Mesenchymal stem cell (in vitro differentiated cells and primary cell): ENCODE measurements around the gene NCBP2L.

Experiments used
- DNase-seq: peaks from one replicate; pipeline ENCODE4 v3.0.0-alpha.2; 2013
- H2AFZ ChIP-seq: one replicate; pipeline ENCODE4 v1.6.1; 2013; ENCODE audit warnings: low read depth, mild to moderate bottlenecking, control low read depth, inconsistent platforms, low read length, moderate library complexity
- H2AK5ac ChIP-seq: 2 replicates; pipeline ENCODE4 v1.6.1; 2013; ENCODE audit warnings: low read length, moderate library complexity, mild to moderate bottlenecking, inconsistent platforms; ENCODE audit not compliant: severe bottlenecking
- H2BK120ac ChIP-seq: one replicate; pipeline ENCODE4 v1.6.1; 2013; ENCODE audit warnings: low read depth, mild to moderate bottlenecking, inconsistent platforms, low read length, moderate library complexity
- H2BK12ac ChIP-seq, 2 experiments: one replicate each; pipeline ENCODE4 v1.6.1; 2013; ENCODE audit warnings: inconsistent platforms in 2 of 2, low read length in 2 of 2, mild to moderate bottlenecking in 2 of 2, moderate library complexity in 2 of 2, control low read depth in 1 of 2
- H2BK15ac ChIP-seq: one replicate; pipeline ENCODE4 v1.6.1; 2013; ENCODE audit warnings: mild to moderate bottlenecking, low read depth, inconsistent platforms; ENCODE audit not compliant: poor library complexity, severe bottlenecking
- H2BK5ac ChIP-seq: 2 replicates; pipeline ENCODE4 v1.6.1; 2013; ENCODE audit warnings: low read depth, mild to moderate bottlenecking, low read length, control low read depth, inconsistent platforms; ENCODE audit not compliant: poor library complexity, severe bottlenecking
- H3K14ac ChIP-seq, 2 experiments: one replicate each; pipeline ENCODE4 v1.6.1; 2013; ENCODE audit warnings: inconsistent platforms in 2 of 2, low read length in 2 of 2, control low read depth in 1 of 2, mild to moderate bottlenecking in 1 of 2, moderate library complexity in 1 of 2
- H3K18ac ChIP-seq, 2 experiments: one replicate each; pipeline ENCODE4 v1.6.1; 2013; ENCODE audit warnings: inconsistent platforms in 2 of 2, low read length in 2 of 2, control low read depth in 1 of 2, low read depth in 1 of 2, mild to moderate bottlenecking in 1 of 2
- H3K23ac ChIP-seq, 2 experiments: one replicate each; pipeline ENCODE4 v1.6.1; 2013; ENCODE audit warnings: inconsistent platforms in 2 of 2, low read length in 2 of 2, mild to moderate bottlenecking in 2 of 2, moderate library complexity in 2 of 2, control low read depth in 1 of 2
- H3K27ac ChIP-seq: 2 replicates; pipeline ENCODE4 v1.5.1; 2013; ENCODE audit warnings: mild to moderate bottlenecking, moderate library complexity, low read length, control low read depth, inconsistent platforms; ENCODE audit not compliant: poor library complexity, severe bottlenecking
- H3K27me3 ChIP-seq, 2 experiments: 2 replicates each; pipeline versions ENCODE4 v1.6.1 to v1.7.0; 2013; ENCODE audit warnings: low read length in 2 of 2, mild to moderate bottlenecking in 2 of 2, moderate library complexity in 2 of 2, control low read depth in 1 of 2, inconsistent platforms in 1 of 2; ENCODE audit not compliant: control insufficient read depth in 1 of 2, insufficient read depth in 1 of 2
- H3K36me3 ChIP-seq, 2 experiments: 2 replicates each; pipeline versions ENCODE4 v1.6.1 to v1.7.0; 2013; ENCODE audit warnings: low read length in 2 of 2, control low read depth in 1 of 2, inconsistent platforms in 1 of 2, low read depth in 1 of 2, mild to moderate bottlenecking in 1 of 2; ENCODE audit not compliant: insufficient read depth in 2 of 2, control insufficient read depth in 1 of 2
- H3K4ac ChIP-seq, 2 experiments: one replicate each; pipeline ENCODE4 v1.6.1; 2013; ENCODE audit warnings: inconsistent platforms in 2 of 2, low read length in 2 of 2, mild to moderate bottlenecking in 2 of 2, moderate library complexity in 2 of 2, control low read depth in 1 of 2, low read depth in 1 of 2
- H3K4me1 ChIP-seq: 2 replicates; pipeline ENCODE4 v1.6.1; 2013; ENCODE audit warnings: low read depth, low read length, control low read depth; ENCODE audit not compliant: control insufficient read depth, insufficient read depth
- H3K4me2 ChIP-seq: 2 replicates; pipeline ENCODE4 v1.6.1; 2013; ENCODE audit warnings: low read length, mild to moderate bottlenecking, inconsistent platforms; ENCODE audit not compliant: poor library complexity, severe bottlenecking
- H3K4me3 ChIP-seq, 2 experiments: 2 replicates each; pipeline versions ENCODE4 v1.5.1 to v1.7.0; 2013; ENCODE audit warnings: low read length in 2 of 2, mild to moderate bottlenecking in 2 of 2, control low read depth in 1 of 2, low read depth in 1 of 2; ENCODE audit not compliant: insufficient read depth in 1 of 2
- H3K79me1 ChIP-seq: replicated peaks from 2 replicates; pipeline ENCODE4 v1.6.1; 2013; ENCODE audit warnings: mild to moderate bottlenecking, control low read depth, low read length, inconsistent platforms; ENCODE audit not compliant: poor library complexity, severe bottlenecking
- H3K9ac ChIP-seq: 2 replicates; pipeline ENCODE4 v1.7.0; 2013; ENCODE audit warnings: mild to moderate bottlenecking, low read length, moderate library complexity
- H3K9me3 ChIP-seq: 2 replicates; pipeline ENCODE4 v1.7.0; 2013; ENCODE audit warnings: mild to moderate bottlenecking, low read length; ENCODE audit not compliant: control insufficient read depth
- H4K8ac ChIP-seq: one replicate; pipeline ENCODE4 v1.6.1; 2013; ENCODE audit warnings: inconsistent platforms, mild to moderate bottlenecking, low read length, moderate library complexity
- H4K91ac ChIP-seq: one replicate; pipeline ENCODE4 v1.6.1; 2013; ENCODE audit warnings: mild to moderate bottlenecking, low read length, inconsistent platforms
- WGBS: methylation state at CpG from one replicate; pipeline ENCODE4 v1.1.7; 2013; ENCODE audit warnings: mixed read lengths; 5-methylcytosine and 5-hydroxymethylcytosine counted together

Gene NCBP2L

DNA sequence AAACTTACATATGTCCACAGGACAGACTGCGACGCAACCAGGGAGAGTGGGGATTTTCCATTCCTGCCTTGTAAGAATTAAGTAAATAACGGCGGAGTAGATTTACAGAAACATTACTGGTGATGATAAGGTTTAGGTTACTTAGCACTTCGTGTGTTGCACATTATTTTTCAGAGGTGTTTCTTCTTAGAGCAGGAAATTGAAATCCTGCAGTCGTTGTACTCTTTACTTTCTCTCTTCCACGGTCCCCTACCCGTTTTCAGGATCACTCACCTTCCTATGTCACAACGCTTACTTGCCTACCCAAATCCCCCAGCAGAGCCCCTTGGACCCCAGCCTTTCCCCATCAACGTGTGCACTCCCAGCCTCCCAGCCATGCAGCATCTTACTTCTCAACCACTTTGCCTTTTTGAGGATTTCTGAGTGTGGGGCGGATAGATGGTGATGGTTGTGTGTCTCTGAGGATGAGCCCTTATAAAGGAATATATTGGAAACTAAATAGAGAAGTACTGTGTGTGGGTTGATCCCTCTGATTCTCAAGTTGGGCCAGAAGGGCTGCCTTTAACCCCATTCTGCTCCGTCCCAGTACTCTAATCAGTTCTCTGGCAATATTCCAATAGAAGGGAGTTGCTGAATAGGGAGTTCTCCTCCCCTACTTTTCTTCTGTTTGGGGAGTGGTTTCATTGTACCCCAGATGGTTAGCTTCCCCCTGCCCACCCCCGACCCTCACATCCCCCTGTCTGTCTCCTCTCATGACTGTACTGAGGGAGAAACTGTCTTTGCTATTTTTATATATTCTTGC, 49.7 kb downstream of the NCBP2L start:
- Histone ChIP-seq H4K8ac (no peak overlapping the region), H3K79me1 (peaks cover 3% of the 10 kb centered on the region), H2BK15ac (no peak overlapping the region), H3K4me2 (peak overlapping the region; percentile 68), H2BK5ac (no peak overlapping the region), H4K91ac (no peak overlapping the region), H3K14ac (no peak overlapping the region), H3K9me3 (no peaks in the 10 kb centered on the region), H3K18ac (no peak overlapping the region), H2AFZ (no peak overlapping the region), H3K27me3 (peaks cover 0 to 18% of the 10 kb centered on the region in 2 experiments), H3K36me3 (no peaks in the 10 kb centered on the region), H3K23ac (no peak overlapping the region), H2BK120ac (no peak overlapping the region), H3K9ac (peak overlapping the region; percentile 83), H3K4me1 (no peaks in the 10 kb centered on the region), H2AK5ac (no peak overlapping the region), H3K4ac (no peak overlapping the region), H2BK12ac (no peak overlapping the region), H3K27ac (peak overlapping the region; percentile 54), H3K4me3 (peak overlapping the region in 1 of 2 experiments; percentile 58)
- DNase-seq = peak; percentile 6
- 15% methylated on average over 7 of the region's 13 CpGs for WGBS

- Histone ChIP-seq H2AFZ (no peak overlapping the region), H4K91ac (no peak overlapping the region), H2BK5ac (no peak overlapping the region), H3K27ac (no peak overlapping the region), H3K9me3 (no peaks in the 10 kb centered on the region), H3K14ac (no peak overlapping the region), H4K8ac (no peak overlapping the region), H2BK15ac (no peak overlapping the region), H3K79me1 (peaks cover 3% of the 10 kb centered on the region), H3K23ac (no peak overlapping the region), H3K9ac (peak overlapping the region; percentile 83), H2AK5ac (no peak overlapping the region), H3K4me1 (no peaks in the 10 kb centered on the region), H2BK12ac (no peak overlapping the region), H3K4me2 (no peak overlapping the region), H3K27me3 (peaks cover 0 to 18% of the 10 kb centered on the region in 2 experiments), H3K18ac (no peak overlapping the region), H3K4me3 (no peak overlapping the region), H2BK120ac (no peak overlapping the region), H3K36me3 (no peaks in the 10 kb centered on the region), H3K4ac (no peak overlapping the region)
- whole genome bisulfite sequencing = 52% methylated on average over 3 of the region's 4 CpGs
- DNase-seq = peak; percentile 8
Measured at GRCh38 chrX:107827852-107828251, 50.3 kb downstream of the NCBP2L start.

GRCh38 chrX:107829878-107830277, 52.3 kb downstream of the NCBP2L start:
- H3K4ac ChIP-seq = no peak overlapping the region
- peaks cover 0 to 18% of the 10 kb centered on the region in 2 experiments for H3K27me3 ChIP-seq
- H3K14ac ChIP-seq = no peak overlapping the region
- H3K4me2 ChIP-seq = no peak overlapping the region
- no peaks in the 10 kb centered on the region for H3K9me3 ChIP-seq
- no peak overlapping the region for H2AFZ ChIP-seq
- DNase-seq = no peak
- no peak overlapping the region for H3K18ac ChIP-seq
- no peak overlapping the region for H2BK15ac ChIP-seq
- H4K8ac ChIP-seq = no peak overlapping the region
- H2BK12ac ChIP-seq = no peak overlapping the region
- H4K91ac ChIP-seq = no peak overlapping the region
- WGBS = 44% methylated on average over 1 of the region's 1 CpG
- no peak overlapping the region for H2BK120ac ChIP-seq
- H3K4me1 ChIP-seq = no peaks in the 10 kb centered on the region
- H3K23ac ChIP-seq = no peak overlapping the region
- H3K36me3 ChIP-seq = no peaks in the 10 kb centered on the region
- no peak overlapping the region for H3K27ac ChIP-seq
- H3K4me3 ChIP-seq = no peak overlapping the region
- no peak overlapping the region for H2AK5ac ChIP-seq
- H3K79me1 ChIP-seq = peaks cover 3% of the 10 kb centered on the region
- no peak overlapping the region for H3K9ac ChIP-seq
- no peak overlapping the region for H2BK5ac ChIP-seq

DNA sequence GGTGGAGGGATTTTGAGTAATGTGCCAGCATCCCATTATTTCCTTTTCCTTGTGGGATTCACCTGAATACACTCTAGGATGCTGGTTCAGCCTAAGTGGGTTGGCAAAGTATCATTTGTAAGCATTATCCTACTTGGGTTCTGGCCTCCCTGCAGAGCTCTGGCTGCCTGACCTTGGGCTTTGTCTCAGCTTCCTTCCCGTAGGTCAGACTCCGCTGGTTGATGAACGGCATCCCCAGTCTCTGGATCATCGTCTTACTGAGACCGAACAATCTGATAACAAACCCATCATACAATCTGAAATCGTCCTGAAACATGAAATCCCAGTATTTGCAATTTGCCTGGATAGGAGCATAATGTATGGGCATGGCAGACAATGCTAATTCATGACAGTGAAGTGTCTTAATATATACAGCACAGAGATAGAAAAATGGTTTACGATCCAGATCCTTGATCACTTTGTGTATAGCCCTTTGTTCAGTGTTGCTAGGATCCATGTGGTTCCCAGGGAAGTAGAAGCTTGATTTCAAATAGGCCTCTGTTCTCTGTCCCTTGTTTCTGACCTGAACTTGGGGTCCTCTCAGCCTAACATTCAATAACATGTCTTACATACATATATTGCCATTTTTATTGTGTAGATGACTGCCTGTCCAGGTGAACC, 53.7 kb downstream of the NCBP2L start:
- Histone ChIP-seq H4K91ac (no peak overlapping the region), H4K8ac (no peak overlapping the region), H3K14ac (no peak overlapping the region), H3K9me3 (no peaks in the 10 kb centered on the region), H3K18ac (no peak overlapping the region), H2BK15ac (no peak overlapping the region), H3K4me2 (no peak overlapping the region), H2BK12ac (no peak overlapping the region), H2AFZ (no peak overlapping the region), H3K79me1 (peaks cover 3% of the 10 kb centered on the region), H2AK5ac (no peak overlapping the region), H3K4ac (no peak overlapping the region), H3K27ac (no peak overlapping the region), H2BK120ac (no peak overlapping the region), H2BK5ac (no peak overlapping the region), H3K4me3 (no peak overlapping the region), H3K36me3 (no peaks in the 10 kb centered on the region), H3K9ac (no peak overlapping the region), H3K27me3 (peaks cover 0 to 18% of the 10 kb centered on the region in 2 experiments), H3K4me1 (no peaks in the 10 kb centered on the region), H3K23ac (no peak overlapping the region)
- WGBS = 80% methylated on average over 2 of the region's 7 CpGs
- no peak for DNase-seq
